ENCODE measurements around the gene GRAMD4. TPM values are rescaled to one million over a fixed set of nuclear protein-coding genes. Genes with fewer than 3 reads are reported as not detected.

GRAMD4 gene
- total RNA-seq, 1 experiment from 2014 or later = 17.1 TPM

DNA sequence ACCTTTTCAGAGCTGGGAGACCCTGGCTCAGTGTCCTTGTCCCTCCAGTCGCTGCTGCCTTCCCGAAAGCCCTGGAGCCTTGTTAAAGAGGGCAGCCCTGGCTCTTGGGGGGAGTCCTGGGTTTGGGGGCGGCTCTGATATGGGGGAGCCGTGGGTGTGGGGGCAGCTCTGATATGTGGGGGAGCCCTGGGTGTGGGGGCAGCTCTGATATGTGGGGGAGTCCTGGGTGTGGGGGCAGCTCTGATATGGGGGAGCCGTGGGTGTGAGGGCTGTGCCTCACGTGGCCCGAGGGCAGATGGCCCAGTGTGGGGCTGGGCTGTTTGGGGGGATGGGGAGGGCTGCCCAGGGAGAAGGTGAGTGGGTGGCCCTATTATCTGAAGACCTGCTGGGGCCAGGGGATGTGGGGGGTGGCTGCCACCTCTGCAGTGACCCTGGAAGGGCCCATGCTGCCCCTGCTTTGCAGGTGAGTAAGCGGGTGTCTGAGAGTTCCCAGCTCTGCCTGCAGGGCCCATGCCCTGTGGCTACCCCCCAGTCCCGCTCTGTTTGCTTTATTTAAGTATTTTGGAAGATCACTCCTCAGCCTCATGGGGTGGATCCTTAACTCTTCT lies 30.9 kb upstream of the GRAMD4 start:
- no peak for DNase-seq
- H3K27me3 ChIP-seq (ENCODE audit: control insufficient read depth, insufficient read depth, low read length) = no peaks in the 10 kb centered on the region

DNA sequence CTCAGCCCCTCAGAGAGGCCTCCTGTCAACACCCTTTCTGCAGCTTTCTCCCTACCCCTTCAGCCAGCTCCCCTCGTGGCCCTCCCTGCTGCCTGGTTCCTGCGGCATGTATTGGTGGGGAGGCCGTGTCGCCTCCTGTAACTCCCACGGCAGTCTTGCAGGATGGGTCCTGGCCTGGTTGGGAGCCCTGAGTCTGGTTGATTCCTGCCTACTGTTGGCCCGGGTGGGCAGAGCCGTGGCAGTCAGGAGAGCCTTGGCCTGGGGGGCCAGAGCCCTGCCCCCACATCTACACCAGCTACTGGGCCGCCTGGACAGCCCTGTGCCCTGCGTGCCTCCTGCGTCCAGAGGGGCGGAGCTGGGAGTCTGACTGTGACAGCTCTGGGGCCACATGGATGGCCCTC lies 30.3 kb upstream of the GRAMD4 start:
- no peak overlapping the region for H3K4me3 ChIP-seq (ENCODE audit: insufficient read depth, low read depth, low read length)
- no peaks in the 10 kb centered on the region for H3K27me3 ChIP-seq (ENCODE audit: control insufficient read depth, insufficient read depth, low read length)
- H3K36me3 ChIP-seq (replicated peaks; ENCODE audit: control insufficient read depth, insufficient read depth, low read length) = no peaks in the 10 kb centered on the region
- DNase-seq = no peak

More for the DNA sequence above, 30.9 kb upstream of the GRAMD4 start:
- Histone ChIP-seq H3K36me3 (replicated peaks; ENCODE audit: control insufficient read depth, insufficient read depth, low read length) (no peaks in the 10 kb centered on the region), H3K4me3 (ENCODE audit: insufficient read depth, low read depth, low read length) (no peak overlapping the region)

DNA sequence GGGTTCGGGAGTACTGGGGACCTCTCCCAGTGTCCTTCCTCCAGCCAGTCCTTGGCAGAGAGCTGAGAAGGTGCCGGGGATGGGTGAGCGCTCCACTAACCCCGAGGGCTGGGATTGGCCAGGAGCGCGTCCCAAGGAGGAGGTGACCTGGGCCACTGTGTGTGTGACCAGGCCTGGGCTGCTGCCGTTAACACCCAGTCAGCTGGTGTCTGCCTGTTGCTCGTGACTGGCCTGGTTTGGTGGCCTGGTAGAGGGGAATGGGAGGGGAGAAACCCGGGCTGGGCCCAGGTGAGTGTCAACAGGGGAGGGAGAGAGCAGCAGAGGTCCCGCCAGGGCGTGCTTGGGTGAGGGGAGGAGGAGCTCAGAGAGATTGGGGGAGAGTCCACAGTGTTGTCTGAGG lies 29.9 kb upstream of the GRAMD4 start:
- no peak for DNase-seq
- Histone ChIP-seq H3K27me3 (ENCODE audit: control insufficient read depth, insufficient read depth, low read length) (no peaks in the 10 kb centered on the region), H3K4me3 (ENCODE audit: insufficient read depth, low read depth, low read length) (no peak overlapping the region), H3K36me3 (replicated peaks; ENCODE audit: control insufficient read depth, insufficient read depth, low read length) (no peaks in the 10 kb centered on the region)

DNA sequence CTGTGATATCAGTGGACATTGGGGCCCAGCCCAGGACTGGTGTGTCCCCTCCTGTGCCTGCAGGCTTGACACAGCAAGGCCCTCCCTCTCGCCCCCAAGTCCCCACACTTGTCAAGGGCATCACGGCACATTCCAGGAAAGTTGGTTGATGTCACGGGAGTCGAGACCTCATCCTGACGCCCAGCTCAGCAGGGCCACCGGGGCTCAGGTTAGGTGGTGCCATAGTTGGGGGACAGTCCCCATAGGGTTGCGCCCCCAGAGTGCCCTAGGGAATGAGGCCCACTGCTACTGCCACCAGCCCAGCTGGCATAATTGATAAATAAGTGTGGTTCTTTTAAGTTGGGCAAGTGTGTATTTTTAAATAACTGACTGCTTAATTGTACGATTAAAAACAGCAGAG lies 28.3 kb upstream of the GRAMD4 start:
- Histone ChIP-seq H3K27me3 (ENCODE audit: control insufficient read depth, insufficient read depth, low read length) (no peaks in the 10 kb centered on the region), H3K4me3 (ENCODE audit: insufficient read depth, low read depth, low read length) (no peak overlapping the region), H3K36me3 (replicated peaks; ENCODE audit: control insufficient read depth, insufficient read depth, low read length) (no peaks in the 10 kb centered on the region)
- no peak for DNase-seq

DNA sequence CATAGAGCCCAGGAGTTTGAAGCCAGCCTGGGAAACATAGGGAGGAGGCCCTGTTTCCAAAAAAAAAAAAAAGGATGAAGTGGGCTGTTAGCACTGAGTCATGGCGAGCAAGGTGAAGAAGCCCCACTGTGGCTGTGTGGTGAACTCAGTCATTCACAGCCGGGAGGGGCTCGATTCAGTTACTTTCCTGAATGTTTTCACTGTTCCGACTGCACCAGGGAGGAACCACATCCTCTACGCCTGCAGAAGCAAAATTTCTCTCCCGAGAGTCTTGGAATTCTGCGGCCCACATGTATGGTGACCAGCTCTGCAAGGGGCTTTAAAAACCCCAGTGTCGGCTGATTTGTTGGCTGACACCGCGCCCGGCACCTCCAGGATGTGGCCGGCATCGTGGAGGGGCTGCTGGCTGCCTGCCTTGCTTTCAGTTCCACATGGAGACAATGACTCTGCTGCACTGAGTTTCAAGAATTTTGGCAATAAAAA lies 27.8 kb upstream of the GRAMD4 start:
- Histone ChIP-seq H3K36me3 (replicated peaks; ENCODE audit: control insufficient read depth, insufficient read depth, low read length) (no peaks in the 10 kb centered on the region), H3K4me3 (ENCODE audit: insufficient read depth, low read depth, low read length) (no peak overlapping the region), H3K27me3 (ENCODE audit: control insufficient read depth, insufficient read depth, low read length) (no peaks in the 10 kb centered on the region)
- no peak for DNase-seq

GRCh38 chr22:46593211-46593681 lies 26.9 kb upstream of the GRAMD4 start:
- Histone ChIP-seq H3K4me3 (ENCODE audit: insufficient read depth, low read depth, low read length) (no peak overlapping the region), H3K36me3 (replicated peaks; ENCODE audit: control insufficient read depth, insufficient read depth, low read length) (no peaks in the 10 kb centered on the region), H3K27me3 (ENCODE audit: control insufficient read depth, insufficient read depth, low read length) (no peaks in the 10 kb centered on the region)
- DNase-seq = no peak

DNA sequence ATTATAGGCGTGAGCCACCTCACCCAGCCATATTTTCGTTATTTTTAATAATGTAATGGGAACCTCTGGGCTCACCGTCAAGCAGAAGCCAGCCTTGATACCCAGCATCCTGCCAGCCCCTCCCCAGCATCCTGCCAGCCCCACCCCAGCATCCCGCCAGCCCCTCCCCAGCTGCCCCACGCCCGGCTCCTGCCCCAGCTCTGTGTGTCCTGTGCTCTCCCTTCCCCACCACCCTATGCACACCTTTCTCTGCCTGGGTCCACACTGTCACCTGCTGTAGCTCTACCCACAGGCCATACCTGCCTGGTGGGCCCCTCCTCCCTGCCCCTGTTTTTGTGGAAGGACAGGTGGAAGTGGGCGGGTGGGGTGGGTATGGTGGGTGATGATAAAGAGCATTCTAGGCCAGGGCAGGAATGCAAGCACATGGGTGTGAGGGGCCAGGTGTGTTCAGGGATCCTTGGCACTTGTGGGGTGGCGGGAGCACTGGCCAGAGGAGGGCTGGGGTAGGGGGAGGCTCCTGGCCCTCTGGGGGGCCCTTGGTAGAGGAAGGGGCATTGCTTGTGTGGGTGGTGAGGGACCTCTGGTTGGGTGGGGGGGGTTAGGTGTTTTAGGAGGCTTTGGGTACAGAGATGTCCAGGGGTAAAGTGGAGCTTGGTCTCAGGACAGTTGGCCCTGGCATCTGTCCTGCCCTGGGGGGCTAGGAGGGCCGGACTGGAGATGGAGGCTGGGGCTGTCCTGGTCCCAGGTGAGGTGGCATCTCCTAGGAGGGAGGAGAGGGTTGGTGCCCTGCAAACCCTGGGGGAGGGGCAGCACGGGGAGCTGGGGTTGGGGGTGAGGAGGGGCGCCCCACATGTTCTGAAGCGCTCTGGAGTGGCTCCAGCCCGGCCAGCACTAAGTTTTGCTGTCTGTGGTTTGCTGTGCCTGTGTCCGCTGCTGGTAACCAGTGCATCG lies 25.9 kb upstream of the GRAMD4 start:
- DNase-seq = no peak
- Histone ChIP-seq H3K36me3 (replicated peaks; ENCODE audit: control insufficient read depth, insufficient read depth, low read length) (no peaks in the 10 kb centered on the region), H3K27me3 (ENCODE audit: control insufficient read depth, insufficient read depth, low read length) (no peaks in the 10 kb centered on the region), H3K4me3 (ENCODE audit: insufficient read depth, low read depth, low read length) (no peak overlapping the region)

- no peak overlapping the region for H3K4me3 ChIP-seq (ENCODE audit: insufficient read depth, low read depth, low read length)
- H3K27me3 ChIP-seq (ENCODE audit: control insufficient read depth, insufficient read depth, low read length) = no peaks in the 10 kb centered on the region
- H3K36me3 ChIP-seq (replicated peaks; ENCODE audit: control insufficient read depth, insufficient read depth, low read length) = no peaks in the 10 kb centered on the region
- DNase-seq = no peak
Observed at GRCh38 chr22:46594947-46595298, 25.3 kb upstream of the GRAMD4 start.

DNA sequence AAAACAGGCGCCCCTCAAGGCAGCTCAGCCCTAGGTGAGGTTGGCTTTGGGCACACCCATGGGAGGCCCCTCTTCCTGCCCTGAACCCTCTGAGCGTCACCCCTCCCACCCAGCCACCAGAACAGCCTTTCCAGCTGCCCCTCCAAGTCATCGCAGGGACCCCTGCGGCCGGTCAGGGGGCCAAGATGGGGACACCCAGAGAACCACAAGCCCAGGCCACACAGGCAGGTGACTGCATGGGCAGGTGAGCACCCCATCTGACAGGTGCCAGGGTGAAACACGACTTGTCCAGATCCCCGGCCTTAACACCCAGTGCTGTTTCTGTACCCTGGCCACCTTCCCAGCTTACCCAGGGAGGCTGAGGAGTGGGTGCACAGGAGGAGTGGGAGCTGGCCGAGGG lies 24.6 kb upstream of the GRAMD4 start:
- no peaks in the 10 kb centered on the region for H3K27me3 ChIP-seq (ENCODE audit: control insufficient read depth, insufficient read depth, low read length)
- no peak overlapping the region for H3K4me3 ChIP-seq (ENCODE audit: insufficient read depth, low read depth, low read length)
- no peaks in the 10 kb centered on the region for H3K36me3 ChIP-seq (replicated peaks; ENCODE audit: control insufficient read depth, insufficient read depth, low read length)
- no peak for DNase-seq

- Histone ChIP-seq H3K4me3 (ENCODE audit: insufficient read depth, low read depth, low read length) (no peak overlapping the region), H3K36me3 (replicated peaks; ENCODE audit: control insufficient read depth, insufficient read depth, low read length) (no peaks in the 10 kb centered on the region), H3K27me3 (ENCODE audit: control insufficient read depth, insufficient read depth, low read length) (no peaks in the 10 kb centered on the region)
- DNase-seq = no peak
Observed at GRCh38 chr22:46596032-46596441, 24.1 kb upstream of the GRAMD4 start.

GRCh38 chr22:46596819-46597218 lies 23.4 kb upstream of the GRAMD4 start:
- DNase-seq = peak; percentile 84

DNA sequence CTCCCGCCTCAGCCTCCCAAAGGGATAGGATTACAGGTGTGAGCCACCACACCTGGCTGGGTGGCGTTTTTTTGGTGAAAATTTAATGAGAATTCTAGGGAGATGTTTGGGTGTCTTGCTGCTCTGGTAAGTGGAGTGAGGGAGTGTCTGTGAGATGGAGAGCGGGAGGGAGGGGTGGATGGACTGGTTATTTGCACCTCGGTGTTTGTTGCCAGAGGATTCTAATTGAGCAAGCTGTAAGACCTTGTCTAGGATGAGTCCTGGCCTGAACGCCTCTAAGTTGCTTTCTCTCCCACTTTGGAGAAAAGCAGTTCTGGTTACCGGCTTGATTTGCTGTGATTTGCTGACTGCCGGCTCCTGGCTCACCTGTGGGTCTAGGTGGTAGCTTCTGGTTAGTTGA lies 22.0 kb upstream of the GRAMD4 start:
- Histone ChIP-seq H3K36me3 (replicated peaks; ENCODE audit: control insufficient read depth, insufficient read depth, low read length) (no peaks in the 10 kb centered on the region), H3K27me3 (ENCODE audit: control insufficient read depth, insufficient read depth, low read length) (no peaks in the 10 kb centered on the region), H3K4me3 (ENCODE audit: insufficient read depth, low read depth, low read length) (no peak overlapping the region)
- DNase-seq = no peak

More at GRCh38 chr22:46596819-46597218, 23.4 kb upstream of the GRAMD4 start:
- Histone ChIP-seq H3K4me3 (ENCODE audit: insufficient read depth, low read depth, low read length) (no peak overlapping the region), H3K36me3 (replicated peaks; ENCODE audit: control insufficient read depth, insufficient read depth, low read length) (no peaks in the 10 kb centered on the region), H3K27me3 (ENCODE audit: control insufficient read depth, insufficient read depth, low read length) (no peaks in the 10 kb centered on the region)

DNA sequence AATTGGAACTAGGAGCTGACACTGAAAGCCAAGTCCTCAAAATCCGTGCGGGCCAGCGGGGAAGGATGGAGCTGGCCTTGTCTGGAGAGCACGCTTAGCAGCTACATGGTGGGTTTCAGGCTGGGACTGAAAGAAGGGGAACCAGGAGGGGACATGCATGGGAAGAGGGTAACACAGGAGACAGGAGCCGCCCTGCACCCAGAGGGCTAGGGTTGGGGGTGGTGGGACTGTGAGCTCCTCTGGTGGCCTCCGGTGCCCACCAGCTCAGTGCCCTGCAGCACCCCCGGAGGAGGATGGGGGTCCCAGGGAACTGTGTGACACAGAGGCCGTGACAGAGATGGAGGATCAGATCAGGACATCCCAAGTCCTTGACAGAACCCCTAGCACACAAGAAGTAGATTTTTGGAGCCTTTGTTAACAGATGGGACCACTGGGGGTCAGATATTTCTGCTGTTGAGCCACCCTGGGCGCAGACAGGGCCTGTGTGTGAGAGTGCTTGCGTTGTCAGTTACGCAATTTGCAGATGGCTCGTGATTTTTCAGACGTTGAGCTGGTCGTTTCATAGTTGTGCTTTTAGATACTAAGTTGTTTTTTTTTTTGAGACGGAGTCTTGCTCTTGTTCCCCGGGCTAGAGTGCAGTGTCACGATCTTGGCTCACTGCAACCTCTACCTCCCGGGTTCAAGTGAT lies 21.3 kb upstream of the GRAMD4 start:
- no peaks in the 10 kb centered on the region for H3K36me3 ChIP-seq (replicated peaks; ENCODE audit: control insufficient read depth, insufficient read depth, low read length)
- DNase-seq = no peak
- H3K4me3 ChIP-seq (ENCODE audit: insufficient read depth, low read depth, low read length) = no peak overlapping the region
- H3K27me3 ChIP-seq (ENCODE audit: control insufficient read depth, insufficient read depth, low read length) = no peaks in the 10 kb centered on the region

DNA sequence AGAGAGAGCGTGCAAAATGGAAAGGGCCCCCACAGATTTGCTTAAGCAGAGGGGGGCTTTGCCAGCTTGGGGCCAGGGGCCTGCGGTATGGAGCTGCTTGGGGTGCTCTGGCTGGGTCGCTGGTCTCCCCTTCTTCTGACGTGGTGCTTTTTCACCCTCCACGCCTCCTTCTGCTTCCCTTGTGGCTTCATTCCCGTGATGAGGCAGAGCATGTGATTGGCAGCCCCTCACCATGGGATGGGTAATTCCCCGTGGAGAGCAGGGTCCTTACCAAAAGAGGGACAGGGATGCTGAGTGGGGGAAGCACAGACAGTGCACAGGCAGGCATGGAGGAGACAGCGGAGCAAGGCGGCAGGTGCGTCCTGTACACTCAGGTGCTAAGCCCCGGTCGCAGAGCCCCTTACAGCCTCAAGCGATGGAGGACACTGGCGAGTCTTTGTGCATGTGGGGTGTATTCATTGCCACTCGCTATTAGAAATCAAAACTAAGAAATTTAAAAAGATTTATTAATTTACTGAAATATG lies 19.9 kb upstream of the GRAMD4 start:
- no peaks in the 10 kb centered on the region for H3K36me3 ChIP-seq (replicated peaks; ENCODE audit: control insufficient read depth, insufficient read depth, low read length)
- no peak overlapping the region for H3K4me3 ChIP-seq (ENCODE audit: insufficient read depth, low read depth, low read length)
- no peak for DNase-seq
- no peaks in the 10 kb centered on the region for H3K27me3 ChIP-seq (ENCODE audit: control insufficient read depth, insufficient read depth, low read length)

All from H7 (cell line).